NCI-H345 (cell line): ENCODE results near the gene LAMB4.
A peak's percentile ranks its signal among the peaks of the same experiment; 100 is the strongest.

ENCODE experiments used
- DNase-seq: peaks from one replicate; lab custom pipeline; 2025; lab: John Stamatoyannopoulos, UW

Gene LAMB4

DNA sequence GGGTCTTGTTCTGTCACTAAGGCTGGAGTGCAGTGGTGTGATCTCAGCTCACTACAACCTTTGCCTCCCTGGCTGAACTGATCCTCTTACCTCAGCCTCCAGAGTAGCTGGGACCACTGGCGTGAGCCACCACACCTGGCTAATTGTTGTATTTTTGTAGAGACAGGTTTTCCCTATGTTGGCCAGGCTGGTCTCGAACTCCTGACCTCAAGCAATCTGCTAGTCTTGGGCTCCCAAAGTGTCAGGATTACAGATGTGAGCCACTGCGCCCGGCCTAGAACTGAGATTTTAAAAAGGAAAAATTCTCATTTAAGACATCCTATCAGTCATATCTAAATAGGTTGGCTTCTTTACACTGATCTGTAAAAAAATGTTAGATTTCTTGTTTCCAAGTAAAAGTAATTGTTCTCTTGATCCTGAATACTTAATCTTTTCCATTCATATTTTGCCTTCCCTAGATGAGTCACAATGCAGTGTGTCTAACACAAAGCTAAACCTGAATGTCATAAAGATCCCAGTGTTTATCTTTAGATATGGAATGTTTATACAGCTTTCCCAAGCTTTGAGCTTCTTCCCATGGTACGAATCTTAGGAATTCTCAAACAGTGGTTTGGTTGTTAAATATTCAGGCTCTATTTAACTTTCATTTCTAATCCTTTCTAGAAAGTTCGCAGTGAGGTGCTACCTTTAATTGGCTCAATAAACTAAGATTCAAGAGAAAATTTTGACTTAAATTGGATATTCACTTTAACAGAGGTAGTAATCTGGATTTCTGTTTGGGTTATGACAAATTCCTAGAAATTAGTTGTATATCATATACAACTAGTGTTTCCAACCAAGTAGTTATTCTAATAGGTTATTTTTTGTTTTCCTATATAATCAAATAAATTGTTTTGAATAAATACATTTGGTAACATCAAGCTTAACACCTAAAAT is 115.1 kb downstream of the LAMB4 start:
- no peak for DNase-seq

DNA sequence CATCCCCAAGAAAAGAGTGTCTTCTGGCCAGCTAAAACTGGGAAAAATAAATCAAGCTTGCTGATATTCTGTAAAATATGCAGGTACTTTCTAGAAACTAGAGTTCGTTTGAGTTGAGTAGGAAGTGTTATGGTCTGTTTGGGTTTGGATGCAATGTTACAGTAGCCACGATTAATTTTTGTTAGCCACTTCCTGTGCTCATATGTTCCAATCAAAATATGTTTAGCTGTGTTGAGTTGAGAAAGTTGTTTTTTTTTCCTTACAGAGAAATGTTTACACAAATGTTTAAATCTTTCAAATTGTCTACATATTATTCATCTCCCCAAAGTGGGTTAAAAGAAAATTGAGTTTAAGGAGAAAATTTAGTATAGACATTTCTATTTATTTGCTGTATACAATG is 115.9 kb downstream of the LAMB4 start:
- DNase-seq = no peak

DNA sequence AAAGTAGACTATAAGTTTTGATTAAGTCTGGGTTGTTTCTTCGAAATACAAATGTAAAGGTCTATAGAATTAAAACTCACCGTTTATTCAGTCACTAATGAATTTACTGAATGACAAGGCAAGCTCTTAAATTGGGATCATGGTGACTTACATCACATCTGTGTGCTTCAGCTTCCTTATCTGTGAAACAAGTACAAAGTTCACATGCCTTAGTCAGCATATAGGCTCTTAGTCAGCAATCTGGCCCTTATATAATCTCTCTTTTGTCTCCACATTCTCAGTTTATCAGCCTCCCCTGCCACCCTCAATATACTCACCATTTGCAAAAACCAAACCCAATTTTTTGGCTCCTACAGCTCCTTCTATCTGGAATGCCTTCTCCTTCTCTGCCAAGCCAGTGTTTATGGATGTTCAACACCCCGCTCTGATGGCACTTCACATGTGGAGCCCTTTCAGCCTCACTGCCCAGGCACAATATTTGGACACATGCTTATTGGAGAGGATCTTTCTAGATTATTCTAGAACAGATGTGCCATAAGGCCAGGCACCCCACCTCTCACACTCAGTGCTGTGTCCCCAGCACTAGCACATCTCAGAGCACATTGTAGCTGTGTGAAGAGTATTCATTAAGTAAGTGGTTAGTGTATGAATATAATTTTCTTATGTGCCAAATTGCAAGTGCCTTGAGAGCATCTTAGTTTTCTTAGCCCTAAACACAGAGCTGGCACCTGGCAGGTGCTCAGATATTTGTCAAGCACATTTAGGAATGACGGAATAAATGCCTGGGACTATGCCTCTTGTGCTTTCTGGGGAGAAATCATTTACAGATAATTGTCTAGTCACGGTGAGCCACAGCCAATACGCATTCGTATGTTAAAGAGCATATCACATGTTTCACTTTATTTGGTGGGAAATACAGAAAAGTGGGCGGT is 117.4 kb downstream of the LAMB4 start:
- no peak for DNase-seq

DNA sequence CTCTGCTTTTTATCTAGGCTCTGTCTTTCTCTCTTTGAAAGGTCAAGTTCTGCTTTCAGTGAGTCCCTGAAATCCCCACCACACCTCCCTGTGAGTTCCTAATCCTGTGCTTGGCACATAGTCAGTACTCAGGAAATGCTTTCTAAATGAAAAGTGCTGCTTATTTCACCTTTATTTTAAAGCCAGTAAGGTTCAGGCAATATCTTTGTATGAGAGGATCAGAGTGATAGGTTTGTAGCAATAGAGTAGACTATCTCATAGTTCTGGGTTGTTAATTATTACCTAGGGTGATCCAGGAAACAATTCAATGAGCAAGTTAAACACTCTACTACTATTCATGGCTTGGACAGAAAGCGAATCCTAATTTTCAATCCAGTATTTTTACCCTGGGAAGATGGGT is 119.8 kb downstream of the LAMB4 start:
- no peak for DNase-seq

DNA sequence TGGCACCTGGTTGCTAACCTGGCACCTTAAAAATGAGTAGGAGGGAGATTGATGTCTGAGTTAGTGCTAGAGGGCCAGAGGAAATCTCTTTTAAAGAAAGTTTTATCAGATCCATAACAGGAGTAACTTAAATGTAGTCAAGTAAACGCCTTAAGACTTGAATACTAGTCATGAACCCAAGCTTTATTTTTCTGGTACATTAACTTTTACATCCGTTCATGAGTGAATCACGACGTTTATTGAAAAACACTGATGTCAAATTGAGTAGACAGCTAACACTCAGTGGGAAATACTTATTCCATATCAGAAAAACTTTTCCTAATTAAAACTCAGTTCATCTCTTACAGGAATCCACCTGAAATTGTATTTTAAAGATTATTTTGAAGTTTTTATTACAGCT is 120.3 kb downstream of the LAMB4 start:
- no peak for DNase-seq

DNA sequence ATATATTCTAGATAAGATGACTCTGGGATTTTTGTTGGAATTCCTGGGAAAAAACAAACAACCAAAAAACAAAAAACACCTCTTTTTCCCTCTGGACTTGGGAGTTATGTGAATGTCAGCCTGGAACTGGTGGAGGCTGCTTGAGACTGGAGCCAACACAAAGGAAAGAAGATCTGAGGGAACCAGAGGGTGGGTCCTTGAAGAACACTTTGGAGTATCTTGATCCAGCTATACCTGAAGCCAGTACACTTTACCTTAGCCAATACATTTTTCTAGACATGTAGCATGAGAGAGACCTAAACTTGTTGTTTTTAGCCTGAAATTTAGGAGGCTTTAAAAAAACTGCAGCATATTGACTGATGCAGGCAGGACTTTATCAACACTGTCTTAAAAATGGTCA is 121.3 kb downstream of the LAMB4 start:
- no peak for DNase-seq

DNA sequence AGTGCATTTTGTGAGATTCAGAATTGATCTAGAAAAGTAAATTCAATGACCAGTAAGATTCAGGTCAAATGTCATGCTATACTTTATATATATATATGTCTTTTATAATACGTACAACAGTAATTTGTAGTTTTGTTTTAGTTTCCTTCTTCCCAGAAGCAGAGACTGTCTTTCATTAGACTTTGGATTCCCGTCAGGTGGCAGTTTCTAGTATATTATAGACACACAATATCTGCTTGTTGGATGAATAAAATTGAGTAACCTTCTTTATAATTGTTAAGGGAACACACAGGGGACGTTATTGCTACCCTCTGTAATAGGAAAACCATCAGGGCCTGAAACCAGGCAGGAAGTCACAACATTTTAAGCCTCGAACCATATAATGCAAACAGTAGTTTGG is 121.9 kb downstream of the LAMB4 start:
- no peak for DNase-seq

DNA sequence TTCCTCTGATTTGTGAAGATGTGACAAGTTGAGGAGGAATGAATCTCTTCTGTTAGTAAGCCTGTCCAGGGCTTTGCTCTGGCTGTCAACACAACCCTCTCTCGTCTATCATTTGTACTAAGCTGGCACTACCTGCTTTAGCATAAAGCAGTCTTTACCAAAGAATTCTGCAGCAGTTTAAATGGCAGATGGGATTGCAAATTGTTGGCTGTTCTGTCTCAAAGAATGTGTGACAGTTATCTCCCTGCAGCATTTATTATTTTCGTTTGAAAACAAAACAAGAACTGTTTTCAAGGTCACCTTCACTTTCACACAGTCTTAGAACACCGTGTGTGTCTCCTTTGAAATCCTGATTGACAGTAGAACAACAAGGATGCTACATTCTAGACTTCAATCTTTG is 122.4 kb downstream of the LAMB4 start:
- no peak for DNase-seq

DNA sequence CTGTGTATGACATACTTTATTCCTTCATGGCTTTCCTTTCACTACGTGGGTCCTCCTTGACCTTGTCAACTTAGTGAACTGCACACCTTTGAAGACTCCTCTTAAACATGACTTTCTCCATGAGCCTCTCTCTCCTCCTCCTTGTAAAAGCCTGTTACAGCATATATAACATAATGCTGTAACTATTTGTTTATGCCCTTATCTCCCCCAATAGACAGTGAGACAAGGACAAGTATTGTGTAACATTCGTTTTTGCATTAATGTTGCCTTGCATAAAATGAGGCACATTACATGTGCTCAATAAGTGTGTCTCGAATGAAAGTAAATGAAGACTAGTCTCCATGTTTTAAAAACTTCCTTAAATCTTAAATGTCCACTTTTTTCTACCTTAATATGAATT is 122.9 kb downstream of the LAMB4 start:
- no peak for DNase-seq

DNA sequence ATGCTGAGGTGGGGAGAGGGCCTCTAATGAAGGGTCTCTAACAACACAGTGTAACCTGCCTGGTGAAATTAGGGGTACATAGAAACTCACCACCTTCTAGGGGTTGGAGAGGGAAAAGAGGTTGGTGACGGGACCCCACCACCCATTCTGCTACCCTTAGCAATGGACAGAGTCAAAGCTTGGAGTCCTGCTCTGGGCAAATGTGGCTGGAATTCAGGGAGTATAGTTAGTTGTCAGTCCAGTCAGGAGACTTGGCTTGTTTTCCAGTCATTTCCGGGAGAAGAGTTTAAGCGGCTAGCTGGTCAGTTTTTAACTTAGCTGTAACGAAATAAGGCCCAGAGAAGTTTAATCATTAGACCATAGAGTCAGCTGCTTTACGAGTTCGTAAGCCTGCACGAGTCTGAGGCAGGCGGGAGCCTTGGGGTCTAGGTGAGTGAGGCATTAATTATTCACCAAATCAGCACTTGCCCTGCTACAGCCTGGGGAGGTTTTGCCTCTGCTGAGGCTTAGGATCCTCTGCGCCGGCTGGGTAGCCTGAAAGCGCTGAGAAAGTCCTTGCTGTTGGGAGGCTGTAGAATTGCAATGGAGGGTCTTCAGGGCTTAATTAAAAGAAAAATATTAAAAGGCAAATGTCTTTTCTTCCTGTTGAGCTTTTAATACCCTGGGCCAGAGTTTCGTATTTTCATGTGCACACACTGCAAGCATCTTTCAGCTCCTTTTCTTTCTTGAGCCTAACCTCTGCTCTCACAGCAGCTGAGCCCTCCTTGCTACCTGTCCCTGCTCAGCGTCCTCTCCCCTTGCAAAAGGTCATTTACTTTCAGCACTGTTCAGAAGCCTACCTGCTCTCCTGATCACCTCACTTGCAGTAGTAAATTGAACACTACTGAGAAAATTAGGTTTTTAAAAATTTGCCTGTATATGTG is 125.7 kb downstream of the LAMB4 start:
- DNase-seq = no peak

DNA sequence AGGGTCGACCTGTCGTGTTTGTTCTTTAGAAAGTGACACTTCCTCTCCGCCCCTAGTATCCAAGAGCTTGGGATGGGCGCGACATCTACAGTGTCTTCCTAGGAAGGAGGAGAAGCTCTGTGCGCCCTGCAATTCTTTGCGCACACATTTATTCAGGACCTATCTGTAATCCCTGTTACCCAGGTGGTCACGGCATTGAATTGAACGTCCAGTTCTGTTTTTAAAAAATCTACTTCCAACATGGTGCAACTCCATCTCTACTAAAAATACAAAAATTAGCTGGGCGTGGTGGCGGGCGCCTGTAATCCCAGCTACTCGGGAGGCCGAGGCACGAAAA is 126.6 kb downstream of the LAMB4 start:
- no peak for DNase-seq

DNA sequence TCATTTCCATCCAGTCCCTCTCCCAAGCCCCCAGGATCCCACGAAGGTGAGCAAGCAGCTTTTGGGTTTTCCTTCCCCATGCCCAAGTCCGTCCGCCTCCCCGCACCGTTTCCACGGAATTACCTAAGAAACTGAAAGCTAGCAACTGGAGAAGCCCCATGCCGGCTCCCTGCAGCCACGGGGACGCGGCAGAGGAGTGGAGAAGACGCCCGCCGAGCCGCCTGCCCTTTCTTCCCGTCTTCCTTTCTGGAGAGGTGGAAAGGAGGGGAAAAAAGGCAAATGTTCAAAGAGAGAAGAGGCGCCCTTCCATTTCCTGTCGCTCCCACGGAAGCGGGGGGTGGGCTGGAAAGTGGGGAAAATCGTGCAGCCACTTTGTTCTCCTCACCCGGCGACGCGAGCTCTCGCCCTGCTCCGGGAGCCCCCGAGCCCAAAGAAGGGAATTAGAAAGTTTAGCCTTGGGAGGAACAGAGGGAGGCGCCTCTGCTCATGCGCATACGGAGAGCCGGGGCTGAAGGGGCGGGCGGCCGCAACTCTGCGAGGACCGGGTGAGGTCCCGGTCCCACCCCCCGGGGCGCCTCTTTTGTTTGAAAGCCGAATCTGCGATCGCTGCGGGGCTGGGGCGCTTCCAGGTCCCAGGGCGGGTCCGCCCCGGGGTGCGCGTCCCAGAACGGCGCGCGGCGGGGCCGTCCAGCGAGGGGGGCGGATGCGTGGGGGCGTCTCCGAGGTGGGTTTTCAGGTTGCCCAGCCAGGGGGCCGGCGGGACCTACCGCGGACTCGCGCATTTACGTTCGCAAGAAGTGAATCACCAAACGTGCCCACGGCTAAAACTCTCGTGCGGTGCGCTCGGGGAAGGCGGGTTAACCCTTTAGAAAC is 127.2 kb downstream of the LAMB4 start, which contains the start of gene LAMB1:
TSS of gene LAMB1 (minus strand) at position 436 of the 873 bp plus-strand sequence. CDS start at position 160, 276 bp downstream.
- DNase-seq = peak; percentile 62

DNA sequence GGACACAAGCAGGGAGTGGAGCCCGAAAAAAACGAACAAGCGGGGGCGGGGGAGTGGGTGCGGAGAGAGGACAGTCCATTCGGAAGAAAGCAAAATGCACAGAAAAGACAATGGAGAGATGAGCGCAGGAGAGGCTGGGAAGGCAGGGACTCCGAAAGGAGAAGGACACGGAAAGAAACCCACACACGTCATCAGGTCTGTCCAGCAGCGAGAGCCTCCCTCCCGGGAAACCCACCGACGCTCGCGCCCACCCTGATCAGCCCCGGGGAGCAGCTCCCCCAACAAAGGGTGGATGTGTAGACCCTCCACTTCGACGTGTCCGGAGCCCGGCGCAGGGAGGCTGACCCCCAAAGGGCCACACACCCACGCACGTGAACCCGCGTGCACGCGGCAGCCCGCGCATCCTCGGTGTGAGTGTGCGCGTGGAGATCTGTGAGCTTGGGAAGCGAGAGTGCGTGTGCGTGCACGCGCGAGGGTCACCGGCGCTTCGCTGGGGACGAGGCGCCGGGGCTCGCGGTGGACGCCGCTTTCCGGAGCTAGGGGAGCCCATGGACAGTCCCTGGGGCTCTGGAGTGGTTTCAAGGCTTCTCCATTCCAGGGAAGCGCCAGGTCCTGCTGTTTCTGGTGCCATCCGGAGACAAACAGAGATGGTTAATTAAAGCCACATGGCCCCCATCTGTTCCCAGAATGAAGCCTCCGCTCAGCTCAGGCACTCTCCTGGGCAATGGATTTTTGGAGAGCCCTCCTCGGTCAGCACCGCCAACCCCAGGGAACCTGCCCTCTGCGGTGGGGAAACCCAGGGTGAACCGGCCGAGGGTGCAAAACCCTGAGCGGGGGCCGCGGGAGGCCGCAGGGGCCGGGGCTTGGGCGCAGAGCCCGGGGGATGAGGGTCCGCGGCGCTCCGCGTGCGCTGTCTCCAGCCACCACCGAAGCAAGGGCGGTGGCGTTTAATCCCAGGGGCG is 128.1 kb downstream of the LAMB4 start:
- DNase-seq = peak; percentile 21

DNA sequence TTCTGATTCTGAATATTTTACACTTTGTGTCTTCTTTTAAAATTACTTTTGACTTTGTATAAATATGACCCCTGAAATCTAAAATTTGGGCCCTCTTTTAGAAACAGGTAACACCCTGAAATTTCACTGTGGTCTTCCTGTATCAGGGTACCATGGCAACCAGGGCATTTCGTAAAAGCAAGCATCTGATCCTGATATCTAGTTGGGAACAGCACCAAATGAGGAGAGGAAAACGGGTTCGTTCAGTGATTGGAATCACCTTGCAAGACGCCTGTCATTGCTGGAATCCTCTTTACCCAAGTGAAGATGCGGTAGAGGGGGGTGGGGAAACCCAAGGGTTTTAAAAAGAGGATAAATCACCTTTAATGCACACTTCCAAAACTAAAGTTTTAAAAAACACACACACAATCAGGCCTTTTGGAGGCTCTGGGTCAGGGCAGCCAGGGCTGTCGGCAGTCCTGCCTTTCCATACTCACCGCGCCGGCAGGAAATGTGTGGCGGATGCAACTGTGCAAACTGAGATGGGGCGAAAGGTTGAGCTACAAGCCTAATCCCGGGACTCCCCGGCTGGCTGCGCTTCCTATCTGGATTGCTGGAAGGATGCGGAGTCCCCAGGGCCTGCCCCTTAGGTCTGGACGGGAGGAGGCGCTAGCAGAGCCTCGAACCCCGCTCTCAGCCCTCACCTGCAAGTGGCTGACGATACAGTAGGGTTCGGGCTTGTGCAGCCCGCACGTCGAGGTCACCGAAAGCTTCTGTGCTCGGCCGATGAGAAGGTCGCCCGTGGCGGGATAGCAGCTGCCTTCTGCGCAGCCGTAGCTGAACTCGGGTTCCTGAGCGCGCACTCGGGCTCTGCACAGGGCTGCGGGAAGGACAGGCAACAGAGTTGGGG is 129.0 kb downstream of the LAMB4 start:
- no peak for DNase-seq

DNA sequence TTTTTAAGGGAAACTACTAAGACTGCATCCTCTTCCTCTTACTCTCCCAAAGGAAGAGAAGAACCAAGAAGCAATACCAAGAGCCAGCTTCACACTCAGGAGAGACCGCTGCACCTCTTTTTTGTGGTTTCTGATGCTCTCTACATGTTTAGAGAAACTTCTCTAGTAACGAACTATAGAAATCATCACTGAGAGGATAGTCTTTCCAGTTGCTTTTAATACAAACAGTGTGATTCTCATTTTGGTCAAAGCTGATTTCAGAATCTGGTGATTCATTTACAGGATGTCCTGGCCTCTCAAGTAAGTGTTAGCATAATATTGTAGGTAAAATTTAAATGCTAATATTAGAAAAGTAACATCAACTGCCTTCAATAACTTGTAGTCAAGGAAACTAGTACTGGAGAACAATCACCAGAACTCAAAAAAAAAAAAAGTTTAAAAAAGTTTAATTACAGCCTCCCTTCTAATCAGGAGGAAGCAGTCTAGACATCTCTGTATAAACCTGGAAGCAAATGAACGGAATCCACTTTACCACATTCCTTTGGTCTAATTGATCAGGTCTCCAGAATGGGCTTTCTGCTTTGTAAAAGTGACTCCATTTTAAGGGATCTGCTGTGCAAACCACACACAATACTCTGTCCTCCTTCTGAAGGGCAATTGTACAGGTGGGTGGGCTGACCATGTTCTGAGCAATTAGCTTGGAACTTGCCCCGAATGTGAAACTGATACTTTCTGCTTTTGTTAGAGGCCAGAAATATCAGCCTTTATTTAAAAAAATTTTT is 130.2 kb downstream of the LAMB4 start:
- no peak for DNase-seq

DNA sequence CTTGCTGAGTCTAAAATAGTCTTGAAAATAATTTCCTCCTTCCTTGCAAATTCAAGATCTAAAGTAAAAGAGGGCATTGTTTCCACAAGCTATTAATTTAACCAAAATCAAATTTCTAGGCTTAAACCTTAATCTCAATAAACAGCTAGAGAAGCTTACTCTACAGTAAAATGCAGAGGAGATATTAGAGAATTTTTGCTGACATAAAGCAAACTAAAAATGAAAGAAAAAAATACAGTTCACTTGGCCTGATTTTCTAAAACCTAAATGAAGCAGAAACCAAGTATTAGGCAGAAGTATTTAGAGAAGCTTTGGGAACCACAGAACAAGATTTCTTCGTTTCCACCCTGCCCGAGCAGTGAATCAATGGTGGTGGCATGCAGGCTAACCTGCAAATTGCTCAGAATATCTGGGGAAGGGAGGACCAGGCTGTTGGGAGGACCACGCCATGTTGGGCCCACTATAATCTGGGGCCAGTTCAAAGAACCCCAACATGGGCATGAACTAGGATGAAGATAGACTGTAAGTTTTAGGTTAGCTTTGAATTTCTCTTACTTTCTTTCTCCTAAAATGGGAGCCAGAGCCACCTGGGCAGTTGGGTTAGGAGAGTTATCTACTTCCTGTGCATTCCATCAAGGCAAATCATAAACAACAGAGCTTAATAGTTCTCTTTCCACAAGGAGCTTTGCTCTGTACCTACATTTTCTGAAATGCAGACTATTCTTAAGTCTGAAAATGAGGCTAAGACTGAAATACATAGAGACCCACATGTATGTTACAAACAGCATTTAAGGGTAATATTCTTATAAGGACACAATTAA is 131.3 kb downstream of the LAMB4 start:
- no peak for DNase-seq

DNA sequence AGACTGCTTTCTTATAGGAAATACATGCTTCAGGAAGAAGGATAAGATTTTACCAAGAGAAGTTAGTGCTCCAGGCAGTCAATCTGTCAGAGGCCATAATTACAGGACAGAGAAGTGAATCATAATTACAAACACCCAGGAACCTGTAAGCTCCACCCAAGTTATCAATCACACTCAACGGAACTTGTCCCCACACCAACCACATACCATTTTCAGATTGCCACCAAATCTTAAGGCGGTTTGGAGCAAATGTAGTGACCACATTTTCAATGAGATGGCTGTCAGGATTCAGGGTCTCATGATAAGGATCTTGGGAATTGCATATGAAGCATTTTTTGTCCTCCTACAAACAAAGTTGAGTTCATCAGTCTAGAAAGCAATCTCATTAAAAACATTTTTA is 132.0 kb downstream of the LAMB4 start:
- no peak for DNase-seq
